Body of pancreas (tissue), 4 donors: Measurements from ENCODE around the gene POU5F2. TPM values are rescaled to one million over a fixed set of nuclear protein-coding genes. Genes with fewer than 3 reads are reported as not detected.

Source experiments
- ATAC-seq: fragments of 150-250 bp; one replicate; pipeline ENCODE4 v1.9.1; 2016
- DNase-seq, 4 donors: peaks; one replicate each; pipeline ENCODE4 v3.0.0-alpha.2; 2019
- H3K27ac ChIP-seq, 4 donors: fragments of 200-600 bp; sonication (generic); 1 replicate in 3 of 4; 2 replicates in 1 of 4; pipeline versions ENCODE4 v1.5.1 to v1.6.1; 2016 to 2019; ENCODE audit warnings: mild to moderate bottlenecking in 1 of 4, mixed read lengths in 1 of 4, moderate library complexity in 1 of 4
- H3K27me3 ChIP-seq, 2 donors: fragments of 200-600 bp; sonication (generic); one replicate each; pipeline ENCODE4 v1.6.0; 2016; ENCODE audit warnings: mild to moderate bottlenecking in 1 of 2
- H3K36me3 ChIP-seq, 2 donors: fragments of 200-600 bp; sonication (generic); replicated peaks in 1 of 2; 2 replicates each; pipeline ENCODE4 v1.5.1; 2016; ENCODE audit warnings: low read depth in 2 of 2; ENCODE audit not compliant: insufficient read depth in 1 of 2
- H3K4me1 ChIP-seq: fragments of 200-600 bp; sonication (generic); one replicate; pipeline ENCODE4 v1.6.0; 2016
- H3K4me3 ChIP-seq, 2 donors: fragments of 200-600 bp; sonication (generic); 1 replicate in 1 of 2; 2 replicates in 1 of 2; pipeline ENCODE4 v1.5.1; 2016 to 2019
- H3K9me3 ChIP-seq, 3 donors: fragments of 200-600 bp; sonication (generic); 1 replicate in 2 of 3; 2 replicates in 1 of 3; pipeline ENCODE4 v1.5.1; 2016
- POLR2A ChIP-seq, 3 donors: fragments of 450-650 bp; IDR thresholded peaks; one replicate each; pipeline ENCODE4 v1.6.1; 2016; ENCODE audit warnings: antibody characterized with exemption in 3 of 3, mild to moderate bottlenecking in 2 of 3
- WGBS, 2 donors: methylation state at CpG; one replicate each; pipeline ENCODE4 v1.1.5; 2017; 5-methylcytosine and 5-hydroxymethylcytosine counted together
- intact Hi-C: fragments of 100-400 bp; cut with DNase I; formaldehyde crosslinking; loops from one replicate; pipeline ENCODE4 v1.15.1; 2023
- total RNA-seq, 2 donors: library from RNA; depleted of rRNA; stranded (reverse); fragments of >200 nt; gene quantifications; one replicate each; pipeline ENCODE4 v1.1.0, GENCODE V29; 2016
- TF ChIP-seq, protein P1 (sequence below), 7 experiments: fragments of 450-650 bp in 4 of 7; fragments of 200-600 bp in 3 of 7; sonication (generic) in 3 of 7; IDR thresholded peaks; one replicate each; pipeline ENCODE4 v1.5.1; 2016 to 2019; ENCODE audit warnings: antibody characterized with exemption in 7 of 7

POU5F2 gene
- total RNA-seq, 2 donors from 2014 or later = 5.2 to 5.3 TPM

DNA sequence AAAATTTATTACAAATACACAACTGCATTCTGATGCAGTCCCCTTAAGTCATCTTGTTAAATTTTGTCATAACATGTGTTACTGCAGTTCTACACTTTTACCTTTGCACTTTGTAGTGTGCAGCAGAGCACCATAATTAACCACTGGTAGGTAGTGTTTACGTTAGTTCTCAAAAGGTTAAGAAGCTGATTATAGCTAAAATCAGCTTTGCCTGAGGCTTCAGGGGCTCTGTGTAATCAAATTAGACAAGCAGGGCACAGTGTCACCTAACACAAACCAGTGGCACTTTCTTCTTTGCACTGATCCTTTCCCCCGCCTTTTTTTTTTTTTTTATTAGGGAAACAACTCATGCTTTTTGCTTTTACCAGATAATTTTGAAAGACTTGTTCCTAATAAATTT lies 26.1 kb downstream of the POU5F2 start:
- WGBS, 2 donors = 86 to 94% methylated on average over 2 of the region's 2 CpGs
- ATAC-seq (no peak), DNase-seq (no peak)
- Histone ChIP-seq H3K9me3 (peaks cover 0 to 6% (median 0%) of the 10 kb centered on the region in 3 donors), H3K27ac (no peak overlapping the region), H3K4me1 (no peaks in the 10 kb centered on the region), H3K27me3 (no peaks in the 10 kb centered on the region), H3K36me3 (no peaks in the 10 kb centered on the region), H3K4me3 (no peak overlapping the region)
- no peak for TF ChIP-seq POLR2A (IDR thresholded peaks at IDR 0.05)
- TF ChIP-seq, protein P1, sequence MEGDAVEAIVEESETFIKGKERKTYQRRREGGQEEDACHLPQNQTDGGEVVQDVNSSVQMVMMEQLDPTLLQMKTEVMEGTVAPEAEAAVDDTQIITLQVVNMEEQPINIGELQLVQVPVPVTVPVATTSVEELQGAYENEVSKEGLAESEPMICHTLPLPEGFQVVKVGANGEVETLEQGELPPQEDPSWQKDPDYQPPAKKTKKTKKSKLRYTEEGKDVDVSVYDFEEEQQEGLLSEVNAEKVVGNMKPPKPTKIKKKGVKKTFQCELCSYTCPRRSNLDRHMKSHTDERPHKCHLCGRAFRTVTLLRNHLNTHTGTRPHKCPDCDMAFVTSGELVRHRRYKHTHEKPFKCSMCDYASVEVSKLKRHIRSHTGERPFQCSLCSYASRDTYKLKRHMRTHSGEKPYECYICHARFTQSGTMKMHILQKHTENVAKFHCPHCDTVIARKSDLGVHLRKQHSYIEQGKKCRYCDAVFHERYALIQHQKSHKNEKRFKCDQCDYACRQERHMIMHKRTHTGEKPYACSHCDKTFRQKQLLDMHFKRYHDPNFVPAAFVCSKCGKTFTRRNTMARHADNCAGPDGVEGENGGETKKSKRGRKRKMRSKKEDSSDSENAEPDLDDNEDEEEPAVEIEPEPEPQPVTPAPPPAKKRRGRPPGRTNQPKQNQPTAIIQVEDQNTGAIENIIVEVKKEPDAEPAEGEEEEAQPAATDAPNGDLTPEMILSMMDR (IDR thresholded peaks at IDR 0.05) = no peak
- intact Hi-C loops = no loop called here

- DNase-seq (no peak), ATAC-seq (no peak)
- Histone ChIP-seq H3K27me3 (no peaks in the 10 kb centered on the region), H3K4me1 (no peaks in the 10 kb centered on the region), H3K27ac (no peak overlapping the region), H3K9me3 (peaks cover 0 to 6% (median 0%) of the 10 kb centered on the region in 3 donors), H3K36me3 (no peaks in the 10 kb centered on the region), H3K4me3 (no peak overlapping the region)
- 93% methylated on average over 6 of the region's 6 CpGs for WGBS, 2 donors
- TF ChIP-seq POLR2A (IDR thresholded peaks at IDR 0.05) = no peak
- TF ChIP-seq, protein P1 (IDR thresholded peaks at IDR 0.05) = no peak
- intact Hi-C loops = no loop called here
Observed at GRCh38 chr5:93708442-93708841, 33.0 kb downstream of the POU5F2 start.

- Histone ChIP-seq H3K27me3 (no peaks in the 10 kb centered on the region), H3K4me1 (no peaks in the 10 kb centered on the region), H3K4me3 (no peak overlapping the region), H3K27ac (no peak overlapping the region), H3K36me3 (no peaks in the 10 kb centered on the region), H3K9me3 (no peaks in the 10 kb centered on the region)
- no peak for DNase-seq
- TF ChIP-seq, protein P1 (IDR thresholded peaks at IDR 0.05) = no peak
- TF ChIP-seq POLR2A (IDR thresholded peaks at IDR 0.05) = no peak
- 91 to 94% methylated on average over 1 of the region's 1 CpG for WGBS, 2 donors
- ATAC-seq = no peak
- intact Hi-C loops = no loop called here
Observed at GRCh38 chr5:93705896-93706295, 35.5 kb downstream of the POU5F2 start.

GRCh38 chr5:93704996-93705395 lies 36.4 kb downstream of the POU5F2 start:
- Histone ChIP-seq H3K4me3 (no peak overlapping the region), H3K4me1 (no peaks in the 10 kb centered on the region), H3K27me3 (no peaks in the 10 kb centered on the region), H3K36me3 (no peaks in the 10 kb centered on the region), H3K27ac (no peak overlapping the region), H3K9me3 (no peaks in the 10 kb centered on the region)
- no peak for TF ChIP-seq POLR2A (IDR thresholded peaks at IDR 0.05)
- TF ChIP-seq, protein P1 (IDR thresholded peaks at IDR 0.05) = no peak
- ATAC-seq (no peak), DNase-seq (no peak)
- intact Hi-C loops = no loop called here

GRCh38 chr5:93691997-93692396 lies 49.4 kb downstream of the POU5F2 start:
- no peak for ATAC-seq
- TF ChIP-seq POLR2A (IDR thresholded peaks at IDR 0.05) = no peak
- TF ChIP-seq, protein P1 (IDR thresholded peaks at IDR 0.05) = no peak

More at GRCh38 chr5:93691997-93692396, 49.4 kb downstream of the POU5F2 start:
- 94 to 95% methylated on average over 4 of the region's 4 CpGs for WGBS, 2 donors
- Histone ChIP-seq H3K9me3 (no peaks in the 10 kb centered on the region), H3K27ac (no peak overlapping the region), H3K4me3 (no peak overlapping the region), H3K27me3 (no peaks in the 10 kb centered on the region), H3K4me1 (no peaks in the 10 kb centered on the region), H3K36me3 (no peaks in the 10 kb centered on the region)
- DNase-seq = no peak
- intact Hi-C loops = no loop called here
